C4-2B (cell line): Measurements from ENCODE around the gene ALS2CL.

Source experiments
- CTCF ChIP-seq: fragments of 450-650 bp; conservative IDR thresholded peaks from 2 replicates; pipeline ENCODE4 v1.5.1; 2017; ENCODE audit warnings: mild to moderate bottlenecking
- ZFX ChIP-seq: fragments of 450-650 bp; IDR thresholded peaks from 2 replicates; pipeline ENCODE4 v1.6.1; 2017

- TF ChIP-seq CTCF (no peak), ZFX (no peak)
These were observed 7.9 kb upstream of the ALS2CL start, which contains the start of gene TMIE for GRCh38 chr3:46701181-46701939.
